Fibroblast of lung (primary cell): ENCODE results near the gene CA5A. TPM values are rescaled to one million over a fixed set of nuclear protein-coding genes. Genes with fewer than 3 reads are reported as not detected.

Source experiments
- DNase-seq, 2 donors: peaks; one replicate each; pipeline versions ENCODE4 v3.0.0 to v3.0.0-alpha.2; 2010; ENCODE audit warnings: low read depth in 2 of 2
- H2AFZ ChIP-seq: 2 replicates; pipeline ENCODE4 v1.5.1; 2012; ENCODE audit warnings: low read length, control low read depth, inconsistent platforms
- H3K27ac ChIP-seq: 2 replicates; pipeline ENCODE4 v1.5.1; 2011; ENCODE audit warnings: low read length, control low read depth; ENCODE audit not compliant: insufficient read depth
- H3K27me3 ChIP-seq: 2 replicates; pipeline ENCODE4 v1.5.1; 2011; ENCODE audit warnings: mild to moderate bottlenecking, low read length; ENCODE audit not compliant: control insufficient read depth, insufficient read depth
- H3K36me3 ChIP-seq: 2 replicates; pipeline ENCODE4 v1.5.1; 2011; ENCODE audit warnings: low read length; ENCODE audit not compliant: control insufficient read depth, insufficient read depth
- H3K4me1 ChIP-seq: 2 replicates; pipeline ENCODE4 v1.5.1; 2011; ENCODE audit warnings: low read length; ENCODE audit not compliant: control insufficient read depth, insufficient read depth; ENCODE audit errors: extremely low read depth
- H3K4me2 ChIP-seq: 2 replicates; pipeline ENCODE4 v1.5.1; 2011; ENCODE audit warnings: low read length, control low read depth; ENCODE audit not compliant: insufficient read depth; ENCODE audit errors: extremely low read depth
- H3K4me3 ChIP-seq, 4 experiments: fragments of 200-600 bp in 1 of 4; sonication (generic) in 1 of 4; replicated peaks in 1 of 4; 2 replicates each; pipeline ENCODE4 v1.5.1; 2011 to 2016; ENCODE audit warnings: low read length in 4 of 4, low read depth in 3 of 4, mild to moderate bottlenecking in 3 of 4, control low read depth in 2 of 4, inconsistent platforms in 1 of 4, mixed read lengths in 1 of 4; ENCODE audit not compliant: insufficient read depth in 1 of 4; ENCODE audit errors: control extremely low read depth in 1 of 4
- H3K79me2 ChIP-seq: 2 replicates; pipeline ENCODE4 v1.5.1; 2012; ENCODE audit warnings: mild to moderate bottlenecking, low read length, inconsistent platforms; ENCODE audit not compliant: control insufficient read depth, insufficient read depth
- H3K9ac ChIP-seq: 2 replicates; pipeline ENCODE4 v1.5.1; 2011; ENCODE audit warnings: mild to moderate bottlenecking, low read length, control low read depth; ENCODE audit not compliant: insufficient read depth
- H3K9me3 ChIP-seq: 2 replicates; pipeline ENCODE4 v1.5.1; 2012; ENCODE audit warnings: low read depth, low read length; ENCODE audit not compliant: control insufficient read depth, insufficient read depth
- H4K20me1 ChIP-seq: 2 replicates; pipeline ENCODE4 v1.5.1; 2011; ENCODE audit warnings: low read length; ENCODE audit not compliant: control insufficient read depth, insufficient read depth; ENCODE audit errors: extremely low read depth
- EZH2 ChIP-seq: IDR thresholded peaks from 2 replicates; pipeline ENCODE4 v1.5.1; 2012; ENCODE audit warnings: low read length, control low read depth, mild to moderate bottlenecking; ENCODE audit errors: missing control alignments
- polyA plus RNA-seq, 2 donors: library from polyadenylated mRNA; depleted of rRNA in 1 of 2; stranded (reverse) in 1 of 2; unstranded in 1 of 2; fragments of >200 nt; gene quantifications; 2 replicates each; pipeline ENCODE4 v1.2.1, GENCODE V29; 2011 to 2012; ENCODE audit warnings: missing spikeins in 1 of 2
- total RNA-seq: library from RNA; depleted of rRNA; stranded (reverse); fragments of >200 nt; gene quantifications from 2 replicates; pipeline ENCODE4 v1.2.1, GENCODE V29; 2014
- TF ChIP-seq, protein P1 (sequence below), 2 donors: IDR thresholded peaks in 1 of 2; conservative IDR thresholded peaks in 1 of 2; 1 replicate in 1 of 2; 2 replicates in 1 of 2; pipeline ENCODE4 v1.5.1; 2011 to 2012; ENCODE audit warnings: low read length in 2 of 2, control low read depth in 1 of 2, inconsistent platforms in 1 of 2, low read depth in 1 of 2, mild to moderate bottlenecking in 1 of 2

Gene CA5A
- total and polyA plus RNA-seq, 2 donors (not counting 1 experiment from before 2014, with no cell fraction given) = not detected

DNA sequence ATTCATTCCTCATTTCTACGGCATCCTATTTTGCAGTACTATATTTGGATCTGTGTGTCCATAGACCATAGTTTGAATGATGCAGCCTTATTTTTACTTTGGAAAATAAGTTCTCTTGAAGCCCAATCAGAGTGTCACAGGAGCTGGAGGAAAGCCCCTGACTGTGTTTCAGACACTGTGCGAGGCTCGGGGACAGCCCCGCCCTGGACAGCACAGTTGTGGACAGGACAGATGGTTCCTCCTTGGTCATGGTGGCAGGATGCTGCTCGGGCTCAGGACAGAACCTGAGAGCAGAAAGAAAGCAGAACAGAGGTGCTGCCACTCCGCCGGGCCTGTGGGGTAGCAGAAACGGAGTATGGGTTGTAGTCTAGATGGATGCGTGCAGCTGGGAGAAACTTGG, 37.8 kb upstream of the CA5A start:
- H3K4me2 ChIP-seq = no peak overlapping the region
- H3K9ac ChIP-seq = no peak overlapping the region
- no peak for TF ChIP-seq EZH2
- TF ChIP-seq, protein P1, sequence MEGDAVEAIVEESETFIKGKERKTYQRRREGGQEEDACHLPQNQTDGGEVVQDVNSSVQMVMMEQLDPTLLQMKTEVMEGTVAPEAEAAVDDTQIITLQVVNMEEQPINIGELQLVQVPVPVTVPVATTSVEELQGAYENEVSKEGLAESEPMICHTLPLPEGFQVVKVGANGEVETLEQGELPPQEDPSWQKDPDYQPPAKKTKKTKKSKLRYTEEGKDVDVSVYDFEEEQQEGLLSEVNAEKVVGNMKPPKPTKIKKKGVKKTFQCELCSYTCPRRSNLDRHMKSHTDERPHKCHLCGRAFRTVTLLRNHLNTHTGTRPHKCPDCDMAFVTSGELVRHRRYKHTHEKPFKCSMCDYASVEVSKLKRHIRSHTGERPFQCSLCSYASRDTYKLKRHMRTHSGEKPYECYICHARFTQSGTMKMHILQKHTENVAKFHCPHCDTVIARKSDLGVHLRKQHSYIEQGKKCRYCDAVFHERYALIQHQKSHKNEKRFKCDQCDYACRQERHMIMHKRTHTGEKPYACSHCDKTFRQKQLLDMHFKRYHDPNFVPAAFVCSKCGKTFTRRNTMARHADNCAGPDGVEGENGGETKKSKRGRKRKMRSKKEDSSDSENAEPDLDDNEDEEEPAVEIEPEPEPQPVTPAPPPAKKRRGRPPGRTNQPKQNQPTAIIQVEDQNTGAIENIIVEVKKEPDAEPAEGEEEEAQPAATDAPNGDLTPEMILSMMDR (conservative IDR thresholded peaks at IDR 0.05 in 1 of 2, IDR thresholded peaks at IDR 0.05 in 1 of 2; ENCODE audit: low read depth in 1 of 2, low read length in 2 of 2) = no peak
- no peaks in the 10 kb centered on the region for H3K27me3 ChIP-seq
- H3K79me2 ChIP-seq = peaks cover 14% of the 10 kb centered on the region
- no peaks in the 10 kb centered on the region for H3K36me3 ChIP-seq
- no peaks in the 10 kb centered on the region for H4K20me1 ChIP-seq
- no peaks in the 10 kb centered on the region for H3K4me1 ChIP-seq
- no peak overlapping the region for H2AFZ ChIP-seq
- DNase-seq = no peak
- H3K4me3 ChIP-seq = no peak overlapping the region
- no peak overlapping the region for H3K27ac ChIP-seq
- no peaks in the 10 kb centered on the region for H3K9me3 ChIP-seq

DNA sequence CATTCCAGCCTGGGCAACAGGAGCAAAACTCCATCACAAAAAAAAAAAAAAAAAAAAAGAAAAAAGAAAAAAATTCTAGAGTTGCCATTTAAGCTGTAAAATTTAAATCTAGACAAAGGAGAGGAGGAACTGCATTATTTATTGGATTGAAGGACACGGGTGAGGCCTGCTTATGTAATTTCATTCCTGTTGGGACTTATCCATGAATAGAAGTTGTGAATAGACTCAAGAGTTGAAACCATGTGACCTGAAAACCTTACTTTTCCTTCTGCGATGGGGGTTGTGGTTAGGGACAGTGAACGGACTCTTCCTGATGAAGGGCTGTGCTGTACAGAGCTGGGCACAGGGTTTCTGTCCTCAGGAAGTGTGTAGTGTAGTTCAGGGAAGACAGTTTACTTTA, 37.4 kb upstream of the CA5A start:
- TF ChIP-seq EZH2 = no peak
- TF ChIP-seq, protein P1 (conservative IDR thresholded peaks at IDR 0.05 in 1 of 2, IDR thresholded peaks at IDR 0.05 in 1 of 2; ENCODE audit: low read depth in 1 of 2, low read length in 2 of 2) = no peak
- no peak overlapping the region for H3K27ac ChIP-seq
- no peak for DNase-seq
- no peak overlapping the region for H3K9ac ChIP-seq
- no peaks in the 10 kb centered on the region for H4K20me1 ChIP-seq
- H3K79me2 ChIP-seq = peaks cover 17% of the 10 kb centered on the region
- H3K4me2 ChIP-seq = no peak overlapping the region
- no peak overlapping the region for H2AFZ ChIP-seq
- no peaks in the 10 kb centered on the region for H3K9me3 ChIP-seq
- H3K4me3 ChIP-seq = no peak overlapping the region
- peaks cover 2% of the 10 kb centered on the region for H3K4me1 ChIP-seq
- H3K27me3 ChIP-seq = no peaks in the 10 kb centered on the region
- H3K36me3 ChIP-seq = no peaks in the 10 kb centered on the region

DNA sequence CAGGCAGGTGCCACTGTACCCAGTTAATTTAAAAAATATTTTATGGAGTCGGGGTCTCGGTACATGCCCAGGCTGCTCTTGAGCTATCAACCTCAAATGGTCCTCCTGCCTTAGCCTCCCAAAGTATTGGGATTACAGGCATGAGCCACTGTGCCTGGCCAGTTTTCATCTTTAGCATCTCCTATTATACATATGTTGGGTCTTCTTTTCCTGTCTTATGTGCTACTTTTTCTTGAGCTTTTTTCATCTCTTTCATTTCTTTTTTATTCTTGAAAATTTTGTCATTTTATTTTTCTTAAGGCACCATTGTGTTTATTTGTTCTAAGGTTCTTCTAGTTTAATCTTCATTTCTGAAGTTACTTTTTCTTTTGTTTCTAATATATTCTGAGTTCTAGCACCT, 35.6 kb upstream of the CA5A start:
- Histone ChIP-seq H3K4me3 (no peak overlapping the region), H3K4me2 (no peak overlapping the region), H3K4me1 (peaks cover 2% of the 10 kb centered on the region), H3K27me3 (no peaks in the 10 kb centered on the region), H3K9me3 (no peaks in the 10 kb centered on the region), H3K9ac (no peak overlapping the region), H3K27ac (no peak overlapping the region), H2AFZ (no peak overlapping the region), H3K79me2 (peaks cover 18% of the 10 kb centered on the region), H3K36me3 (no peaks in the 10 kb centered on the region), H4K20me1 (no peaks in the 10 kb centered on the region)
- TF ChIP-seq EZH2 = no peak
- TF ChIP-seq, protein P1 (conservative IDR thresholded peaks at IDR 0.05 in 1 of 2, IDR thresholded peaks at IDR 0.05 in 1 of 2; ENCODE audit: low read depth in 1 of 2, low read length in 2 of 2) = no peak
- DNase-seq = no peak
